Osteocyte (in vitro differentiated cells): ENCODE results near the gene CDK1. TPM values are rescaled to one million over a fixed set of nuclear protein-coding genes. Genes with fewer than 3 reads are reported as not detected.

Source experiments
- DNase-seq: peaks from one replicate; pipeline ENCODE4 v3.0.0; 2021; ENCODE audit warnings: mixed read lengths; ENCODE audit not compliant: unreplicated experiment; ENCODE audit errors: extremely low spot score
- H3K27ac Mint-ChIP-seq: one replicate; pipeline ENCODE4 v1.8.0; 2021; ENCODE audit warnings: mild to moderate bottlenecking, mixed read lengths; ENCODE audit not compliant: unreplicated experiment
- H3K27me3 Mint-ChIP-seq: one replicate; pipeline ENCODE4 v1.8.0; 2021; ENCODE audit warnings: mixed read lengths; ENCODE audit not compliant: unreplicated experiment
- H3K36me3 Mint-ChIP-seq: one replicate; pipeline ENCODE4 v1.8.0; 2021; ENCODE audit warnings: mixed read lengths; ENCODE audit not compliant: unreplicated experiment
- H3K4me1 Mint-ChIP-seq: one replicate; pipeline ENCODE4 v1.8.0; 2021; ENCODE audit warnings: mixed read lengths; ENCODE audit not compliant: unreplicated experiment
- H3K4me3 Mint-ChIP-seq: one replicate; pipeline ENCODE4 v1.8.0; 2021; ENCODE audit warnings: mild to moderate bottlenecking, moderate library complexity, mixed read lengths; ENCODE audit not compliant: unreplicated experiment
- H3K9me3 Mint-ChIP-seq: one replicate; pipeline ENCODE4 v1.8.0; 2021; ENCODE audit warnings: mixed read lengths; ENCODE audit not compliant: unreplicated experiment
- total RNA-seq: library from RNA; stranded (reverse); gene quantifications from 2 replicates; pipeline ENCODE4 v1.2.1, GENCODE V29; 2021
- TF ChIP-seq, protein P1 (sequence below): fragments of 200-600 bp; sonication (generic); IDR thresholded peaks from 2 replicates; pipeline ENCODE4 v1.5.0; 2021; ENCODE audit warnings: antibody characterized with exemption, mild to moderate bottlenecking, moderate library complexity

CDK1 gene
- total RNA-seq, 1 donor from 2014 or later: 13.1 TPM

- Mint-ChIP-seq H3K27ac (no peak overlapping the region), H3K4me3 (peak overlapping the region; percentile 74), H3K4me1 (peaks cover 15% of the 10 kb centered on the region), H3K27me3 (peaks cover 2% of the 10 kb centered on the region), H3K36me3 (no peaks in the 10 kb centered on the region), H3K9me3 (no peaks in the 10 kb centered on the region)
- DNase-seq: peak; percentile 85
- TF ChIP-seq, protein P1, sequence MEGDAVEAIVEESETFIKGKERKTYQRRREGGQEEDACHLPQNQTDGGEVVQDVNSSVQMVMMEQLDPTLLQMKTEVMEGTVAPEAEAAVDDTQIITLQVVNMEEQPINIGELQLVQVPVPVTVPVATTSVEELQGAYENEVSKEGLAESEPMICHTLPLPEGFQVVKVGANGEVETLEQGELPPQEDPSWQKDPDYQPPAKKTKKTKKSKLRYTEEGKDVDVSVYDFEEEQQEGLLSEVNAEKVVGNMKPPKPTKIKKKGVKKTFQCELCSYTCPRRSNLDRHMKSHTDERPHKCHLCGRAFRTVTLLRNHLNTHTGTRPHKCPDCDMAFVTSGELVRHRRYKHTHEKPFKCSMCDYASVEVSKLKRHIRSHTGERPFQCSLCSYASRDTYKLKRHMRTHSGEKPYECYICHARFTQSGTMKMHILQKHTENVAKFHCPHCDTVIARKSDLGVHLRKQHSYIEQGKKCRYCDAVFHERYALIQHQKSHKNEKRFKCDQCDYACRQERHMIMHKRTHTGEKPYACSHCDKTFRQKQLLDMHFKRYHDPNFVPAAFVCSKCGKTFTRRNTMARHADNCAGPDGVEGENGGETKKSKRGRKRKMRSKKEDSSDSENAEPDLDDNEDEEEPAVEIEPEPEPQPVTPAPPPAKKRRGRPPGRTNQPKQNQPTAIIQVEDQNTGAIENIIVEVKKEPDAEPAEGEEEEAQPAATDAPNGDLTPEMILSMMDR: peak; percentile 55
Observed at GRCh38 chr10:60732807-60733516, 45.3 kb upstream of the CDK1 start.

- Mint-ChIP-seq H3K9me3 (no peaks in the 10 kb centered on the region), H3K4me3 (peak overlapping the region; percentile 74), H3K27ac (no peak overlapping the region), H3K36me3 (no peaks in the 10 kb centered on the region), H3K4me1 (peaks cover 15% of the 10 kb centered on the region), H3K27me3 (peaks cover 2% of the 10 kb centered on the region)
- TF ChIP-seq, protein P1: no peak
- DNase-seq: no peak
Observed at GRCh38 chr10:60733517-60733822, 44.8 kb upstream of the CDK1 start.

- Mint-ChIP-seq H3K9me3 (no peaks in the 10 kb centered on the region), H3K27me3 (peaks cover 2% of the 10 kb centered on the region), H3K27ac (no peak overlapping the region), H3K36me3 (no peaks in the 10 kb centered on the region), H3K4me1 (peaks cover 15% of the 10 kb centered on the region), H3K4me3 (peak overlapping the region; percentile 48)
- no peak for DNase-seq
- TF ChIP-seq, protein P1: no peak
Observed at GRCh38 chr10:60733826-60734225, 44.5 kb upstream of the CDK1 start.

DNA sequence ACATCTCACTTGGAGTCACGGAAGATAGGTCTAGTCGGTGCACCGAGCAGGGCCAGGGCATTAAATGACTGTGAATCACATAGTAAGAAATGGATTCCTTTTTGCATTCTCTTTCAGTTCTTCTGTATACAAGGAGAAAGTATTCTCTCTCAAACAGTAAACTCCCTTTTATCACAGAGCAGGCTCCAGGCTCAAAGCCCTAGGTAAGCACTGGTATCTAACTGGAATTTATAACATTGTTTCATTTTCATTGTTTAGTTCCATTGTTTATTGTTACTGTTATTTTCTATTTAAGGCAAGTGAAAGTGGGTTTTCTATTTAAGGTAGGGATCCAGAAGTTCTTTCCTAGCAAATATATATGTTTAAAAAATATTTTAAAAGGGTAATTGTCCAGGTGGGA lies 44.1 kb upstream of the CDK1 start:
- H3K9me3 Mint-ChIP-seq: no peaks in the 10 kb centered on the region
- no peak for DNase-seq
- peaks cover 2% of the 10 kb centered on the region for H3K27me3 Mint-ChIP-seq
- TF ChIP-seq, protein P1: no peak
- H3K36me3 Mint-ChIP-seq: no peaks in the 10 kb centered on the region
- H3K27ac Mint-ChIP-seq: no peak overlapping the region
- no peak overlapping the region for H3K4me3 Mint-ChIP-seq
- H3K4me1 Mint-ChIP-seq: peaks cover 18% of the 10 kb centered on the region

GRCh38 chr10:60735244-60735643 lies 43.0 kb upstream of the CDK1 start:
- Mint-ChIP-seq H3K36me3 (no peaks in the 10 kb centered on the region), H3K4me1 (peaks cover 23% of the 10 kb centered on the region), H3K27me3 (peaks cover 2% of the 10 kb centered on the region), H3K4me3 (no peak overlapping the region), H3K27ac (no peak overlapping the region), H3K9me3 (no peaks in the 10 kb centered on the region)
- TF ChIP-seq, protein P1: no peak
- DNase-seq: no peak
